HG03060 (cell line): Measurements from ENCODE around the gene FNDC1.
"Not testable (repeated sequence)": the region's sequence is repeated elsewhere in the genome, so short reads cannot be mapped to it uniquely, and the experiment has no call there.

Experiments used
- ATAC-seq: cut with Tn5 transposase; IDR thresholded peaks from one replicate; pipeline ENCODE4 v1.9.1; 2021; ENCODE audit warnings: low read depth, moderate number of reproducible peaks; ENCODE audit not compliant: unreplicated experiment

FNDC1 gene

GRCh38 chr6:159169193-159169555 lies at the start of gene FNDC1:
Gene FNDC1, plus strand, starts transcription at chr6:159169400. Its CDS starts 197 bp downstream, at chr6:159169597.
- ATAC-seq = no peak

DNA sequence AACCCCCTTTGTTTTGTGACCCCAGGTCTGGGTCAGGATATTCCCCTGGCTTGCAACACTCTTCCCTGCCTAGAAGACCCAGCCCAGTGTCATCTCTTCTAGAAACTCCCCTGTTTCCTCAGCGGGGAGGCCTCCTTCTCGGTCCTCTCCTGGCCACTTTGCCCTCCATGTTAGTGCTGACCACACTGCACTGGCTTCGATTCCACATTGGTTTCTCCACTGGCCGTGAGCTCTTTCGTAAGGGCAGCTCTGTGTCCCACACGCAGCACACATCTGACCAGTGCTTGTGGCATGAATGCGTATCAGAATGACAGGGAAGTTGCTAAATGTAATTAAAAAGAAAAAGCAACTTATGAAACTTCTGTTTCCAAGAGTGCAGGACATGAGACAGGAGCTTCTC lies 49.4 kb upstream of the FNDC1 start:
- no peak for ATAC-seq

- ATAC-seq = no peak
Observed at GRCh38 chr6:159121486-159121885, 47.7 kb upstream of the FNDC1 start.

DNA sequence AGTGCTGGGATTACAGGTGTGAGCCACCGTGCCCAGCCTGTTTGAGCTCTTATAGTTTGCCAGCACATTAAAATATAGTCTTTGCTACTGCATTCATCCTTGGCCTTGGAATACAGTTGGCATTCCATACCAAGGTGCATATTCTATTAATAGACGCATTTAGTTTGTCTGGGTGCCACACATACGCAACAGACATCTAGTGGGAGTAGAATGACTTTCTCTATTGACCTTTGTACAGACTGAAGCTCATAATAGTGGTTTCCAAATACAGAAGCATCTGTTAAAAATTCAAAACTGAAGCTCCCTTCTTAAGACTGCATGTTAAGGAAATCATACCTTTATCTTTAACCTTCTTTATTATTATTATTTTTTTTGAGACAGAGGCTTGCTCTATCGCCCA lies 46.7 kb upstream of the FNDC1 start:
- ATAC-seq = no peak

- ATAC-seq = not testable (repeated sequence)
Observed at GRCh38 chr6:159123831-159124230, 45.4 kb upstream of the FNDC1 start.

GRCh38 chr6:159125014-159125609 lies 44.1 kb upstream of the FNDC1 start:
- no peak for ATAC-seq

DNA sequence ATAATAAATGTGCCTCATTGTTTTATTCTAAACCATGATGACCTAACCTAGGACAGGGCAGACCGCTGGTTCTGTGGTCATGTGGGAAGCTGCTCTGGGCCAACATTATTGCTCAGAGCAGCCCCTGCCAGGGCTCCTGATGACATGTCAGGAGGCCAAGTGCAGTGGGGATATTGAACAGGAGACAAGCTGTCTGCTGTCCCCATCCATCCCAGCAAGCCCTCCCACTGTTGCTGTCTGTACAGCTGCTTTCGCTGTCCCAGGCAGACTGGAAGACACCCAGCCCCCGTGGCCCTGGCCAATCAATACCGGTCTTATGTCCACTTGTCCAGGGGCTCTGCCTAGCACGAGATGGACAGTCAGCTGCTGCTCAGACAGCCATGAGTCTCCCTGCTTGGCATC lies 43.2 kb upstream of the FNDC1 start:
- ATAC-seq = no peak

DNA sequence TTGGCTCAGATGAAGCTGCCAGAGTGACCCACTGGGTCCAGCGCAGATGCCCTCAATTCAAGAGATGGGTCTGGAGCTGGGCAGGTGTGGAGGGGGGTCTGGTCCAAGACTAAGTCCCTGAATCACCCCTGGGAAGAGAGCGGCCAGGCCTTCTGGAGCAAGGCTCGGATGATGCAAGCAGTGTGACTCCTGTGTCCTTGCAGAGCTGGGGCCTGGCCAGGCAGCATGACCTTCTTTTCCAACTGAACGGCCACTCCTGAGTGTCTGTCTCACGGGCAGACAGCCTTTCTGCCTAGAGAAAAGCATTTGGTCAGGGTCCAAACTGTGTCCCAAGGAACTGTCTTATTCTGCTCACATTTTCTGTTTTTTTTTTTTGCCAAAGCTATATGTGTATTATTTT lies 42.6 kb upstream of the FNDC1 start:
- ATAC-seq = no peak

GRCh38 chr6:159127701-159128100 lies 41.5 kb upstream of the FNDC1 start:
- ATAC-seq = no peak

- no peak for ATAC-seq
Observed at GRCh38 chr6:159128978-159129377, 40.2 kb upstream of the FNDC1 start.

GRCh38 chr6:159130846-159131245 lies 38.4 kb upstream of the FNDC1 start:
- ATAC-seq = no peak

DNA sequence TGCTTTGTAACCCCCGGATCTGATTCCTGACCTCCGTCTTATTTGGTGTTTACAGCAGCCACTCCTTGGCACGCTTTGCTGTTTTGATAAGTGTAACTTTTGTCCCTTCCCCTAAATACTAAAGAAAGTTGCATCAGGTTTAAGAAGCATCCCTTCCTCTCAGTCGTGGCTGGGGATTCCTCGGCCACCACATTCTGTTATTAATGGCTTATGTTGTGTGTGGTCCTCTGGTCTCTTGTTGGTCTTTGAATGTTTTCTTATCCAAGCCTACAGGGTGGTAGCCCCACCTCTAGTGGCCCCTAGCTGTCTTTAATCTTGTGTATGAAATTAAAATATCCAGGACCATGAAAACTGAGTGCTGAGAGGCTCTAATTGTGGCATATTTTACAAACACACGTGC lies 37.5 kb upstream of the FNDC1 start:
- no peak for ATAC-seq

DNA sequence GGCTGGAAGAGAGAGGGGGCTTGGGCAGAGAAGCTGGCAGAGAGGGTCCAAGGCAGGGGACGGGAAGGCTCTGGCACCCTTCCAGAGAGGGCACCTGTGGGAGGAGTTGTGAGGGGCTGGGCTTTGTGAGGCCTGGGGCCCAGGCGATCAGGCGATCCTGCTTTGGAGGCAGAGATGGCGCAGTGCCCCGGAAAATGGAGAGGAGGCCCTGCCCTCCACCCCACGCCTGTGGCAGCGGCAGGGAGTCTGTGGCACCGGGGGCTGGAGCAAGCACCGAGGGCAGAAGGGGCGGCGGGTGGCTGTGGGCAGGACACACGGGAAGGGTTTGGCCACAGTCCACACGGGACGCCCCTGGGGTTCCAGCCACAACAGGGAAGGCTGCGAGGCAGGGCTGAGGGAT lies 36.5 kb upstream of the FNDC1 start:
- ATAC-seq = no peak

- ATAC-seq = no peak
Observed at GRCh38 chr6:159134701-159135364, 34.4 kb upstream of the FNDC1 start.

- ATAC-seq = no peak
Observed at GRCh38 chr6:159137676-159138075, 31.5 kb upstream of the FNDC1 start.

GRCh38 chr6:159142531-159142930 lies 26.7 kb upstream of the FNDC1 start:
- no peak for ATAC-seq

GRCh38 chr6:159148641-159149040 lies 20.6 kb upstream of the FNDC1 start:
- ATAC-seq = no peak

- ATAC-seq = no peak
Observed at GRCh38 chr6:159149641-159150040, 19.6 kb upstream of the FNDC1 start.

- no peak for ATAC-seq
Observed at GRCh38 chr6:159151266-159151855, 17.8 kb upstream of the FNDC1 start.

DNA sequence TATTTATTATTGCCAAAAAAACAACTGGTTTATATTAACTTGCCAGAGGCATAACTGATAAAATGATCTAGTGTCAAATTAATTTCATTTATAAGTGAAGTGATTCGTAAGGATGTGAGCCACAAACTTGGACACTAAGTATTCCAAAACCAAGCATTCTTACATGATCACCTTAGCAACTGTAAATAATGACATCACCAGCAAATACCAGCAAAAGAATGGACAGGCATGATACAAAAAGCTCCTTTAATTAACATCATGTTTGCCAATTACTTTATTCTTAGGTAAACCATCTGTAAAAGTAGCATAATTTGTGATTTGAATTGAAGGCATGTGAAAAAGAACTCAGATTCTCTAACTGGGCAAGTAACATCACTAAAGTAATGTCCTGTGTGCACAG lies 17.2 kb upstream of the FNDC1 start:
- ATAC-seq = no peak

DNA sequence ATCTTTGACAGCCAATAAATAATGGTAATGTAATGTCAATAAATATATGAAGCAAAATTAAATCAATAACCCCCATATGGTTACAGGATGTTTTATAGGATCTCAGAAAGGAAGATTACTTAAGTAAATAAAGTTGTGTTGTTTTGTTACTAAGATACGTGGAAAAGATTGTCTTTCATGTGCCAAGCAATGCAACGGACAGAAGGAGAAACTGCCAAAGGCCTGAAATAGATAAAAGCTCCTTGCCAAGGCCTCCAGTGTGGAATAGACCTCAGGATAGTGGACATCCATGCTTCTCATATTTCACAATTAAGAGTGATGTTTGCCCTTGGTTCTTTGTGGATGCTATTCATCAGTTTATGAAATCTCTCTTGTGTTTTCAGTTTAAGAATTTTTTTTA lies 16.4 kb upstream of the FNDC1 start:
- no peak for ATAC-seq

GRCh38 chr6:159155679-159156078 lies 13.5 kb upstream of the FNDC1 start:
- no peak for ATAC-seq
